B cell (primary cell): ENCODE measurements around the gene FBXO34. TPM values are rescaled to one million over a fixed set of nuclear protein-coding genes. Genes with fewer than 3 reads are reported as not detected.

Experiments
- ATAC-seq: fragments of 200-7000 bp; cut with Tn5 transposase; one replicate; pipeline ENCODE4 v1.10.0; 2021; ENCODE audit warnings: low read depth, mild to moderate bottlenecking, moderate number of reproducible peaks, moderate library complexity
- CTCF ChIA-PET: fragments of 350-600 bp; sonication (Branson Sonifier 250); formaldehyde crosslinking; loops from one replicate; lab custom pipeline; 2021; ENCODE audit warnings: antibody characterized with exemption, inconsistent platforms; lab: Charles Lee
- POLR2A ChIA-PET: fragments of 350-600 bp; sonication (Branson Sonifier 250); formaldehyde crosslinking; loops from one replicate; lab custom pipeline; 2021; ENCODE audit warnings: antibody characterized with exemption; lab: Charles Lee
- DNase-seq: peaks from one replicate; pipeline ENCODE4 v3.0.0; 2013
- H2AFZ ChIP-seq: 2 replicates; pipeline ENCODE4 v1.6.1; 2012; ENCODE audit warnings: mild to moderate bottlenecking, low read depth, low read length; ENCODE audit not compliant: insufficient read depth, poor library complexity, severe bottlenecking
- H3K27ac ChIP-seq, 2 donors: 1 replicate in 1 of 2; 2 replicates in 1 of 2; pipeline ENCODE4 v1.5.1; 2012 to 2013; ENCODE audit warnings: low read length in 2 of 2, mild to moderate bottlenecking in 2 of 2, moderate library complexity in 1 of 2
- H3K27me3 ChIP-seq, 4 experiments: fragments of 200-600 bp in 1 of 4; sonication (generic) in 1 of 4; replicated peaks in 1 of 4; 1 replicate in 2 of 4; 2 replicates in 2 of 4; pipeline versions ENCODE4 v1.6.1 to v1.7.0; 2013 to 2016; ENCODE audit warnings: low read length in 3 of 4, mild to moderate bottlenecking in 2 of 4, mixed read lengths in 1 of 4, moderate library complexity in 1 of 4; ENCODE audit not compliant: insufficient read depth in 4 of 4, control insufficient read depth in 3 of 4; ENCODE audit errors: control extremely low read depth in 1 of 4
- H3K36me3 ChIP-seq, 2 experiments: replicated peaks in 1 of 2; 1 replicate in 1 of 2; 2 replicates in 1 of 2; pipeline versions ENCODE4 v1.6.1 to v1.7.1; 2013; ENCODE audit warnings: low read length in 1 of 2; ENCODE audit not compliant: insufficient read depth in 2 of 2, control insufficient read depth in 1 of 2; ENCODE audit errors: control extremely low read depth in 1 of 2, extremely low read depth in 1 of 2
- H3K4me1 ChIP-seq, 2 donors: fragments of 200-600 bp in 1 of 2; sonication (generic) in 1 of 2; 1 replicate in 1 of 2; 2 replicates in 1 of 2; pipeline versions ENCODE4 v1.5.1 to v1.6.1; 2013 to 2017; ENCODE audit warnings: low read length in 2 of 2; ENCODE audit not compliant: control insufficient read depth in 2 of 2, insufficient read depth in 2 of 2
- H3K4me2 ChIP-seq: replicated peaks from 2 replicates; pipeline ENCODE3; 2012; ENCODE audit warnings: mild to moderate bottlenecking, low read depth, low read length; ENCODE audit not compliant: poor library complexity, severe bottlenecking
- H3K4me3 ChIP-seq, 5 experiments: fragments of 200-600 bp in 1 of 5; sonication (generic) in 1 of 5; 1 replicate in 3 of 5; 2 replicates in 2 of 5; pipeline versions ENCODE4 v1.5.1 to v1.7.0; 2011 to 2016; ENCODE audit warnings: low read length in 4 of 5, mild to moderate bottlenecking in 4 of 5, low read depth in 2 of 5, control low read depth in 1 of 5, moderate library complexity in 1 of 5; ENCODE audit not compliant: insufficient read depth in 1 of 5; ENCODE audit errors: control extremely low read depth in 1 of 5, extremely low read depth in 1 of 5
- H3K79me2 ChIP-seq: fragments of 200-600 bp; sonication (generic); one replicate; pipeline ENCODE4 v1.6.0; 2016; ENCODE audit warnings: low read length; ENCODE audit not compliant: control insufficient read depth, insufficient read depth
- H3K9ac ChIP-seq: fragments of 200-600 bp; sonication (generic); 2 replicates; pipeline ENCODE4 v1.6.1; 2017; ENCODE audit warnings: mild to moderate bottlenecking, low read length, moderate library complexity
- H3K9me3 ChIP-seq, 3 donors: one replicate each; pipeline versions ENCODE4 v1.6.1 to v1.7.1; 2013; ENCODE audit warnings: low read length in 2 of 3; ENCODE audit not compliant: control insufficient read depth in 2 of 3, insufficient read depth in 1 of 3; ENCODE audit errors: control extremely low read depth in 1 of 3
- H4K20me1 ChIP-seq: 2 replicates; pipeline ENCODE4 v1.6.0; 2012; ENCODE audit warnings: mild to moderate bottlenecking, low read length; ENCODE audit not compliant: insufficient read depth, control insufficient read depth, poor library complexity, severe bottlenecking
- H3K27ac Mint-ChIP-seq: one replicate; pipeline ENCODE4 v1.8.0; 2021; ENCODE audit warnings: mixed read lengths
- H3K27me3 Mint-ChIP-seq: one replicate; pipeline ENCODE4 v1.8.0; 2021; ENCODE audit warnings: mixed read lengths
- H3K4me1 Mint-ChIP-seq: one replicate; pipeline ENCODE4 v1.8.0; 2021; ENCODE audit warnings: mixed read lengths
- H3K4me3 Mint-ChIP-seq: one replicate; pipeline ENCODE4 v1.8.0; 2021; ENCODE audit warnings: mixed read lengths
- H3K9me3 Mint-ChIP-seq: one replicate; pipeline ENCODE4 v1.8.0; 2022; ENCODE audit warnings: mixed read lengths; ENCODE audit not compliant: insufficient read depth
- EZH2 ChIP-seq: IDR thresholded peaks from 2 replicates; pipeline ENCODE4 v1.6.1; 2012; ENCODE audit warnings: borderline replicate concordance, low read depth, mild to moderate bottlenecking, moderate library complexity, low read length; ENCODE audit not compliant: insufficient read depth, poor library complexity, severe bottlenecking
- WGBS: methylation state at CpG from one replicate; pipeline ENCODE4 v1.1.5; 2013; ENCODE audit warnings: missing lambda C conversion rate; ENCODE audit not compliant: insufficient coverage; 5-methylcytosine and 5-hydroxymethylcytosine counted together
- intact Hi-C: fragments of 100-400 bp; cut with micrococcal nuclease; formaldehyde crosslinking; loops from one replicate; pipeline ENCODE4 v1.10.0; 2022
- polyA plus RNA-seq: library from polyadenylated mRNA; depleted of rRNA; stranded (reverse); fragments of >200 nt; gene quantifications from 2 replicates; pipeline ENCODE4 v1.2.3, GENCODE V29; 2012
- total RNA-seq, 2 donors: library from RNA; stranded (reverse); fragments of 120-200 nt in 1 of 2; gene quantifications; 1 replicate in 1 of 2; 2 replicates in 1 of 2; pipeline versions ENCODE4 v1.2.3 to v1.2.4, GENCODE V29; 2013 to 2022
- TF ChIP-seq, protein P1 (sequence below): fragments of 200-600 bp; IDR thresholded peaks from one replicate; pipeline ENCODE4 v1.8.0; 2022; ENCODE audit warnings: antibody characterized with exemption, mild to moderate bottlenecking

The FBXO34 gene
- total and polyA plus RNA-seq, 2 donors (not counting 1 experiment from before 2014, with no cell fraction given): 8.1 to 27.5 TPM

DNA sequence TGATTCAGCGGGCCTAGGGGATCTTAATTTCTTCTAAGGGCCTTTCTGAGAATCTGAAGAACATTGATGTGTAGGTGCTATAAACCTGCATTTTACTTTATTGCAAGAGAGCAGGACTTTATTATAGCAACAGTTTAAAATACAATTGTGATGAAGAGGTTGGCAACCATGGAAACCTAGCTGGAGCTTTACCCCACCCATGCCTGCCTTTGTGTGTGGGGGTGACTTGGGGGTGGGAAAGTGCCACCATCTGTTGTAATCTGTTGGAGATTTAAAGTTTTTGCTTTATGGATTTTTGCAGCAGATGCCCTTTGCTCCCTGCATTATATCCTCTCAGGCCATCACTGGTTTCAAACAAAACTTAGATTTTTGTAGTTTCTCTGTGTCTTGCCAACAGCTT, 75.8 kb downstream of the FBXO34 start:
- CTCF ChIA-PET: interaction anchor here (1.2 to 1.6 kb wide), 3 partner anchors 9 to 13 kb away, joined by 3 to 4 read pairs (median 3); no protein-coding TSS in a partner anchor
- no peak overlapping the region for H3K4me2 ChIP-seq
- Mint-ChIP-seq H3K9me3 (no peaks in the 10 kb centered on the region), H3K27me3 (no peaks in the 10 kb centered on the region), H3K4me3 (no peak overlapping the region), H3K4me1 (peaks cover 44% of the 10 kb centered on the region), H3K27ac (no peak overlapping the region)
- no peak overlapping the region for H3K27ac ChIP-seq
- H3K9me3 ChIP-seq: no peaks in the 10 kb centered on the region
- no peak overlapping the region for H3K4me3 ChIP-seq
- H3K79me2 ChIP-seq: peaks cover 50% of the 10 kb centered on the region
- DNase-seq: no peak
- peaks cover 10% of the 10 kb centered on the region in 2 donors for H3K4me1 ChIP-seq
- H3K9ac ChIP-seq: no peak overlapping the region
- POLR2A ChIA-PET: no interaction called here
- no peak for TF ChIP-seq EZH2
- TF ChIP-seq, protein P1, sequence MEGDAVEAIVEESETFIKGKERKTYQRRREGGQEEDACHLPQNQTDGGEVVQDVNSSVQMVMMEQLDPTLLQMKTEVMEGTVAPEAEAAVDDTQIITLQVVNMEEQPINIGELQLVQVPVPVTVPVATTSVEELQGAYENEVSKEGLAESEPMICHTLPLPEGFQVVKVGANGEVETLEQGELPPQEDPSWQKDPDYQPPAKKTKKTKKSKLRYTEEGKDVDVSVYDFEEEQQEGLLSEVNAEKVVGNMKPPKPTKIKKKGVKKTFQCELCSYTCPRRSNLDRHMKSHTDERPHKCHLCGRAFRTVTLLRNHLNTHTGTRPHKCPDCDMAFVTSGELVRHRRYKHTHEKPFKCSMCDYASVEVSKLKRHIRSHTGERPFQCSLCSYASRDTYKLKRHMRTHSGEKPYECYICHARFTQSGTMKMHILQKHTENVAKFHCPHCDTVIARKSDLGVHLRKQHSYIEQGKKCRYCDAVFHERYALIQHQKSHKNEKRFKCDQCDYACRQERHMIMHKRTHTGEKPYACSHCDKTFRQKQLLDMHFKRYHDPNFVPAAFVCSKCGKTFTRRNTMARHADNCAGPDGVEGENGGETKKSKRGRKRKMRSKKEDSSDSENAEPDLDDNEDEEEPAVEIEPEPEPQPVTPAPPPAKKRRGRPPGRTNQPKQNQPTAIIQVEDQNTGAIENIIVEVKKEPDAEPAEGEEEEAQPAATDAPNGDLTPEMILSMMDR: no peak
- no peak for ATAC-seq
- peaks cover 34% of the 10 kb centered on the region for H4K20me1 ChIP-seq
- no peak overlapping the region for H2AFZ ChIP-seq
- intact Hi-C loops: no loop called here
- no CpG with 5 or more reads among the region's 1 CpG for WGBS
- H3K27me3 ChIP-seq: no peaks in the 10 kb centered on the region
- H3K36me3 ChIP-seq: peaks cover 0 to 18% of the 10 kb centered on the region in 2 experiments

DNA sequence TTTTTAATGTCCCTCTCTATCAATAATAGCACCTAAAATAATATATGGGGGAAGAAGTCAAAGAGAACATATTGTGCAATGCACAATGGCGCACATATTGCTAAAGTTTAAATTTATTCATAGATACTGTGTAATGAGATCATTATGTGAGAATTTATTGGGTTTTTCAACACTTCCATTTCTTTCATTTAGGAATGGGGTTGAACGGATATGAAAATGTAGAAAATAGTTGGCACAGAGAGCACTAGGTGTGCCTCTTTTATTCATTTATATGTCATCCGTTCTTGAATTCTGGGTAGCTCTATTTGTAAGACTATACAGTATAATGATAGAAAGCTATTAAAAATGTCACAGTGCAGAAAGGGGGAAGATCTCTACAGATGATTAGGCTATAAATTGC, 76.5 kb downstream of the FBXO34 start:
- no peak for TF ChIP-seq EZH2
- TF ChIP-seq, protein P1: no peak
- H3K4me3 Mint-ChIP-seq: no peak overlapping the region
- ChIA-PET CTCF (interaction anchor here (1.2 kb wide), 2 partner anchors 12 to 14 kb away, joined by 3 to 4 read pairs; no protein-coding TSS in a partner anchor), POLR2A (no interaction called here)
- Histone ChIP-seq H3K36me3 (peaks cover 0 to 21% of the 10 kb centered on the region in 2 experiments), H3K4me3 (no peak overlapping the region), H3K9ac (no peak overlapping the region), H3K9me3 (no peaks in the 10 kb centered on the region), H3K79me2 (peaks cover 44% of the 10 kb centered on the region), H3K4me1 (peaks cover 10% of the 10 kb centered on the region in 2 donors), H3K4me2 (no peak overlapping the region), H2AFZ (no peak overlapping the region), H3K27ac (no peak overlapping the region), H4K20me1 (peaks cover 27% of the 10 kb centered on the region), H3K27me3 (no peaks in the 10 kb centered on the region)
- no peaks in the 10 kb centered on the region for H3K27me3 Mint-ChIP-seq
- WGBS: no CpG with 5 or more reads among the region's 3 CpGs
- DNase-seq (no peak), ATAC-seq (no peak)
- H3K9me3 Mint-ChIP-seq: no peaks in the 10 kb centered on the region
- peaks cover 44% of the 10 kb centered on the region for H3K4me1 Mint-ChIP-seq
- intact Hi-C loops: no loop called here
- no peak overlapping the region for H3K27ac Mint-ChIP-seq
